HCT116 (cell line): Measurements from ENCODE around the gene IL22RA2. TPM values are rescaled to one million over a fixed set of nuclear protein-coding genes. Genes with fewer than 3 reads are reported as not detected.

Source experiments
- ATAC-seq: fragments of 200-7000 bp; cut with Tn5 transposase; 2 replicates; pipeline ENCODE4 v1.9.1; 2020; ENCODE audit warnings: mild to moderate bottlenecking, moderate library complexity
- BruUV-seq: library from RNA; stranded (reverse); fragments of 400-500 nt; replicated peaks from 2 replicates; lab custom pipeline; 2021; lab: Mats Ljungman, UMichigan
- CTCF ChIA-PET: fragments of 300-600 bp; sonication (Branson Sonifier 250); formaldehyde crosslinking; loops from one replicate; lab custom pipeline; 2021; ENCODE audit warnings: antibody characterized with exemption; lab: Charles Lee
- POLR2A ChIA-PET: fragments of 300-600, 350-600 bp; sonication (Branson Sonifier 250); formaldehyde crosslinking; loops from one replicate; lab custom pipeline; 2021; ENCODE audit warnings: antibody characterized with exemption; lab: Charles Lee
- RAD21 ChIA-PET, 2 experiments: fragments of 300-600 bp; sonication (Branson Sonifier 250); formaldehyde crosslinking; loops; one replicate each; lab custom pipeline; 2023; ENCODE audit warnings: low total read pairs in 2 of 2; ENCODE audit not compliant: uncharacterized antibody in 2 of 2, unreplicated experiment in 2 of 2, low non-redundant PET in 1 of 2; lab: Charles Lee
- DNase-seq: peaks from one replicate; pipeline ENCODE4 v3.0.0-alpha.2; 2010; ENCODE audit warnings: low read depth, low spot score
- H2AFZ ChIP-seq: fragments of 200-600 bp; shearing (Covaris generic), sonication (generic); 2 replicates; pipeline ENCODE4 v1.6.1; 2017; ENCODE audit warnings: low read depth, mixed run types, mixed read lengths, antibody characterized with exemption, low read length; ENCODE audit not compliant: poor library complexity, severe bottlenecking
- H3K27ac ChIP-seq: 2 replicates; pipeline ENCODE4 v1.5.1; 2012; ENCODE audit warnings: low read depth, low read length
- H3K27me3 ChIP-seq: fragments of 200-600 bp; sonication (generic); 2 replicates; pipeline ENCODE4 v1.6.1; 2016; ENCODE audit warnings: mixed run types, low read length, mixed read lengths; ENCODE audit not compliant: insufficient read depth
- H3K36me3 ChIP-seq, 2 experiments: fragments of 200-500 bp in 1 of 2; fragments of 200-600 bp in 1 of 2; sonication (Bioruptor generic) in 1 of 2; sonication (generic) in 1 of 2; 2 replicates each; pipeline versions ENCODE4 v1.5.1 to v1.6.1; 2014 to 2016; ENCODE audit warnings: low read length in 2 of 2, inconsistent platforms in 1 of 2, mixed read lengths in 1 of 2, mixed run types in 1 of 2; ENCODE audit not compliant: insufficient read depth in 2 of 2, control insufficient read depth in 1 of 2
- H3K4me1 ChIP-seq, 2 experiments: fragments of 200-600 bp in 1 of 2; sonication (generic) in 1 of 2; 2 replicates each; pipeline versions ENCODE4 v1.5.1 to v1.6.1; 2012 to 2017; ENCODE audit warnings: low read length in 2 of 2, inconsistent platforms in 1 of 2, mild to moderate bottlenecking in 1 of 2, mixed read lengths in 1 of 2, mixed run types in 1 of 2, moderate library complexity in 1 of 2; ENCODE audit not compliant: insufficient read depth in 2 of 2, control insufficient read depth in 1 of 2
- H3K4me2 ChIP-seq: fragments of 200-600 bp; sonication (generic); 2 replicates; pipeline ENCODE4 v1.6.1; 2017; ENCODE audit warnings: mixed run types, low read length, mixed read lengths
- H3K4me3 ChIP-seq, 2 experiments: fragments of 200-600 bp in 1 of 2; sonication (generic) in 1 of 2; replicated peaks in 1 of 2; 2 replicates each; pipeline ENCODE4 v1.5.1; 2011 to 2016; ENCODE audit warnings: low read length in 2 of 2, control low read depth in 1 of 2, low read depth in 1 of 2, mild to moderate bottlenecking in 1 of 2, mixed read lengths in 1 of 2, mixed run types in 1 of 2
- H3K79me2 ChIP-seq: fragments of 200-600 bp; sonication (generic); 2 replicates; pipeline ENCODE4 v1.6.1; 2017; ENCODE audit warnings: mild to moderate bottlenecking, mixed run types, low read length, moderate library complexity, mixed read lengths; ENCODE audit not compliant: insufficient read depth
- H3K9ac ChIP-seq: fragments of 200-600 bp; sonication (generic); 2 replicates; pipeline ENCODE4 v1.6.1; 2016; ENCODE audit warnings: low read length, mixed read lengths
- H3K9me2 ChIP-seq: fragments of 200-600 bp; sonication (generic), shearing (Covaris generic); 2 replicates; pipeline ENCODE4 v1.6.1; 2017; ENCODE audit warnings: mixed run types, mild to moderate bottlenecking, moderate library complexity; ENCODE audit not compliant: insufficient read depth
- H3K9me3 ChIP-seq, 2 experiments: fragments of 200-500 bp in 1 of 2; fragments of 200-600 bp in 1 of 2; sonication (Bioruptor generic) in 1 of 2; sonication (generic) in 1 of 2; 2 replicates each; pipeline ENCODE4 v1.6.1; 2014 to 2017; ENCODE audit warnings: low read length in 2 of 2, mixed read lengths in 2 of 2, inconsistent platforms in 1 of 2, low read depth in 1 of 2, mild to moderate bottlenecking in 1 of 2, mixed run types in 1 of 2, moderate library complexity in 1 of 2; ENCODE audit not compliant: control insufficient read depth in 1 of 2, insufficient read depth in 1 of 2
- H4K20me1 ChIP-seq: fragments of 200-600 bp; sonication (generic), shearing (Covaris generic); 2 replicates; pipeline ENCODE4 v1.6.1; 2017; ENCODE audit warnings: mixed run types, mild to moderate bottlenecking, moderate library complexity; ENCODE audit not compliant: insufficient read depth
- CEBPB ChIP-seq: IDR thresholded peaks from 2 replicates; pipeline ENCODE4 v1.6.1; 2012; ENCODE audit warnings: low read depth
- EGR1 ChIP-seq: IDR thresholded peaks from 2 replicates; pipeline ENCODE4 v1.6.1; 2012; ENCODE audit warnings: low read depth
- EZH2phosphoT487 ChIP-seq: fragments of 200-600 bp; IDR thresholded peaks from 2 replicates; pipeline ENCODE4 v1.6.1; 2018; ENCODE audit warnings: antibody characterized with exemption, borderline replicate concordance
- FOSL1 ChIP-seq: IDR thresholded peaks from 2 replicates; pipeline ENCODE4 v1.6.1; 2012; ENCODE audit warnings: low read depth
- JUND ChIP-seq: IDR thresholded peaks from 2 replicates; pipeline ENCODE4 v1.6.1; 2012
- MAX ChIP-seq: IDR thresholded peaks from 2 replicates; pipeline ENCODE4 v1.6.1; 2012
- SIN3A ChIP-seq: IDR thresholded peaks from 2 replicates; pipeline ENCODE4 v1.6.1; 2012; ENCODE audit warnings: low read depth
- SP1 ChIP-seq: IDR thresholded peaks from 2 replicates; pipeline ENCODE4 v1.6.1; 2012; ENCODE audit warnings: low read depth
- SRF ChIP-seq: IDR thresholded peaks from 2 replicates; pipeline ENCODE4 v1.6.1; 2012; ENCODE audit warnings: low read depth
- TCF7L2 ChIP-seq: IDR thresholded peaks from 2 replicates; pipeline ENCODE4 v1.7.0; 2011; ENCODE audit warnings: borderline replicate concordance, inconsistent platforms; ENCODE audit not compliant: insufficient read depth, insufficient read length; ENCODE audit errors: extremely low read depth
- ZFX ChIP-seq: fragments of 450-650 bp; IDR thresholded peaks from 2 replicates; pipeline ENCODE4 v1.6.1; 2017
- ZNF274 ChIP-seq: fragments of 200-500 bp; sonication (Bioruptor generic); IDR thresholded peaks from 2 replicates; pipeline ENCODE4 v1.6.1; 2014; ENCODE audit warnings: mild to moderate bottlenecking, low read depth, low read length, inconsistent platforms
- intact Hi-C: fragments of 100-400 bp; cut with micrococcal nuclease; formaldehyde crosslinking; loops from 2 replicates; pipeline ENCODE4 v1.10.0; 2022
- total RNA-seq: library from RNA; stranded (reverse); gene quantifications from one replicate; pipeline ENCODE4 v1.2.1, GENCODE V29; 2021; ENCODE audit not compliant: unreplicated experiment

Gene IL22RA2
- total RNA-seq, 1 experiment from 2014 or later, result not detected

GRCh38 chr6:137146206-137146605, 27.2 kb downstream of the IL22RA2 start:
- H3K79me2 ChIP-seq, result no peaks in the 10 kb centered on the region
- no peaks in the 10 kb centered on the region for H3K27me3 ChIP-seq
- ChIA-PET POLR2A (no interaction called here), CTCF (no interaction called here), RAD21 (no interaction called here)
- no peak overlapping the region for H2AFZ ChIP-seq
- no peak for ATAC-seq
- no peak overlapping the region for H3K9ac ChIP-seq
- TF ChIP-seq TCF7L2, result no peak
- no peak for TF ChIP-seq MAX
- TF ChIP-seq SIN3A, result no peak
- no peak for TF ChIP-seq FOSL1
- no peak for TF ChIP-seq SP1
- TF ChIP-seq EZH2phosphoT487, result no peak
- no peak for TF ChIP-seq ZNF274
- no peak for TF ChIP-seq CEBPB
- no peak for TF ChIP-seq EGR1
- no peak for TF ChIP-seq JUND
- BruUV-seq, result no TSS peak
- H3K4me3 ChIP-seq, result no peak overlapping the region
- no peaks in the 10 kb centered on the region for H3K36me3 ChIP-seq
- no peaks in the 10 kb centered on the region for H3K9me2 ChIP-seq
- H3K27ac ChIP-seq, result no peak overlapping the region
- DNase-seq, result no peak
- H3K4me1 ChIP-seq, result no peaks in the 10 kb centered on the region
- H3K4me2 ChIP-seq, result no peak overlapping the region
- H4K20me1 ChIP-seq, result no peaks in the 10 kb centered on the region
- no peaks in the 10 kb centered on the region for H3K9me3 ChIP-seq
- intact Hi-C loops, result no loop called here

GRCh38 chr6:137145421-137145820, 28.0 kb downstream of the IL22RA2 start:
- BruUV-seq, result no TSS peak
- CTCF ChIA-PET, result no interaction called here

More at GRCh38 chr6:137145421-137145820, 28.0 kb downstream of the IL22RA2 start:
- Histone ChIP-seq H2AFZ (no peak overlapping the region), H3K27me3 (no peaks in the 10 kb centered on the region), H3K9ac (no peak overlapping the region), H3K4me2 (no peak overlapping the region), H3K9me2 (no peaks in the 10 kb centered on the region), H3K4me1 (no peaks in the 10 kb centered on the region), H3K9me3 (no peaks in the 10 kb centered on the region), H3K36me3 (no peaks in the 10 kb centered on the region), H4K20me1 (no peaks in the 10 kb centered on the region), H3K79me2 (no peaks in the 10 kb centered on the region), H3K4me3 (no peak overlapping the region), H3K27ac (no peak overlapping the region)
- ATAC-seq, result no peak
- ChIA-PET POLR2A (no interaction called here), RAD21 (no interaction called here)
- DNase-seq, result no peak
- TF ChIP-seq MAX, result no peak
- no peak for TF ChIP-seq SRF
- no peak for TF ChIP-seq CEBPB
- no peak for TF ChIP-seq ZFX
- intact Hi-C loops, result no loop called here
